Measurements from ENCODE around the gene CAPZB.

The CAPZB gene

GRCh38 chr1:19310061-19310460 lies 175.3 kb downstream of the CAPZB start:
- Histone ChIP-seq H3K4me1 (ENCODE audit: insufficient read depth, low read length) (peaks cover 26% of the 10 kb centered on the region), H4K20me1 (ENCODE audit: insufficient read depth, low read length) (peaks cover 4% of the 10 kb centered on the region; the same call in 1 of the 2 replicates), H3K4me2 (ENCODE audit: insufficient read depth, low read length) (peak overlapping the region; percentile 36; the same call in 1 of the 2 replicates), H3K36me3 (ENCODE audit: insufficient read depth, low read length) (peaks cover 41% of the 10 kb centered on the region), H3K27me3 (ENCODE audit: insufficient read depth, low read length, poor library complexity) (no peaks in the 10 kb centered on the region), H3K27ac (ENCODE audit: low read length) (no peak overlapping the region), H3K9ac (ENCODE audit: low read depth, low read length) (no peak overlapping the region), H2AFZ (ENCODE audit: low read depth, low read length) (no peak overlapping the region), H3K9me3 (ENCODE audit: insufficient read depth, low read length, severe bottlenecking) (no peaks in the 10 kb centered on the region), H3K4me3 (ENCODE audit: low read depth in 1 of 2, low read length in 2 of 2) (no peak overlapping the region), H3K79me2 (ENCODE audit: insufficient read depth, low read length) (peaks cover 16% of the 10 kb centered on the region)
- DNase-seq (no peak), ATAC-seq (ENCODE audit: insufficient read depth, low read depth) (no peak)
- TF ChIP-seq CTCF (IDR thresholded peaks at IDR 0.05; ENCODE audit: borderline replicate concordance, extremely low read depth, low read length, poor library complexity, severe bottlenecking) (no peak), EZH2 (IDR thresholded peaks at IDR 0.05; ENCODE audit: borderline replicate concordance, low read depth, low read length, severe bottlenecking) (no peak)

- Histone ChIP-seq H3K4me1 (ENCODE audit: insufficient read depth, low read length) (peaks cover 26% of the 10 kb centered on the region), H3K27ac (ENCODE audit: low read length) (no peak overlapping the region), H2AFZ (ENCODE audit: low read depth, low read length) (no peak overlapping the region), H3K9me3 (ENCODE audit: insufficient read depth, low read length, severe bottlenecking) (no peaks in the 10 kb centered on the region), H3K4me3 (ENCODE audit: low read depth in 1 of 2, low read length in 2 of 2) (no peak overlapping the region), H4K20me1 (ENCODE audit: insufficient read depth, low read length) (peaks cover 4% of the 10 kb centered on the region; the same call in 1 of the 2 replicates), H3K27me3 (ENCODE audit: insufficient read depth, low read length, poor library complexity) (no peaks in the 10 kb centered on the region), H3K36me3 (ENCODE audit: insufficient read depth, low read length) (peaks cover 49% of the 10 kb centered on the region), H3K79me2 (ENCODE audit: insufficient read depth, low read length) (peaks cover 16% of the 10 kb centered on the region), H3K4me2 (ENCODE audit: insufficient read depth, low read length) (no peak overlapping the region), H3K9ac (ENCODE audit: low read depth, low read length) (no peak overlapping the region)
- DNase-seq (no peak), ATAC-seq (ENCODE audit: insufficient read depth, low read depth) (no peak)
- TF ChIP-seq EZH2 (IDR thresholded peaks at IDR 0.05; ENCODE audit: borderline replicate concordance, low read depth, low read length, severe bottlenecking) (no peak), CTCF (IDR thresholded peaks at IDR 0.05; ENCODE audit: borderline replicate concordance, extremely low read depth, low read length, poor library complexity, severe bottlenecking) (no peak)
Observed at GRCh38 chr1:19309123-19309813, 176.1 kb downstream of the CAPZB start.

- Histone ChIP-seq H3K9ac (ENCODE audit: low read depth, low read length) (no peak overlapping the region), H3K9me3 (ENCODE audit: insufficient read depth, low read length, severe bottlenecking) (no peaks in the 10 kb centered on the region), H3K27ac (ENCODE audit: low read length) (no peak overlapping the region), H2AFZ (ENCODE audit: low read depth, low read length) (no peak overlapping the region), H3K27me3 (ENCODE audit: insufficient read depth, low read length, poor library complexity) (no peaks in the 10 kb centered on the region), H3K79me2 (ENCODE audit: insufficient read depth, low read length) (peaks cover 16% of the 10 kb centered on the region), H3K4me2 (ENCODE audit: insufficient read depth, low read length) (no peak overlapping the region), H3K4me1 (ENCODE audit: insufficient read depth, low read length) (peaks cover 26% of the 10 kb centered on the region), H3K36me3 (ENCODE audit: insufficient read depth, low read length) (peaks cover 56% of the 10 kb centered on the region), H4K20me1 (ENCODE audit: insufficient read depth, low read length) (peaks cover 4% of the 10 kb centered on the region; the same call in 1 of the 2 replicates), H3K4me3 (ENCODE audit: low read depth in 1 of 2, low read length in 2 of 2) (no peak overlapping the region)
- no peak for TF ChIP-seq EZH2 (IDR thresholded peaks at IDR 0.05; ENCODE audit: borderline replicate concordance, low read depth, low read length, severe bottlenecking)
- no peak for TF ChIP-seq CTCF (IDR thresholded peaks at IDR 0.05; ENCODE audit: borderline replicate concordance, extremely low read depth, low read length, poor library complexity, severe bottlenecking)
- DNase-seq (no peak), ATAC-seq (ENCODE audit: insufficient read depth, low read depth) (no peak)
Observed at GRCh38 chr1:19308509-19308907, 176.8 kb downstream of the CAPZB start.

Measured in DND-41 (cell line).